Glomerular visceral epithelial cell (primary cell): ENCODE results near the gene MTERF4.

ENCODE experiments used
- DNase-seq: peaks from one replicate; pipeline ENCODE4 v3.0.0-alpha.2; 2016; ENCODE audit errors: extremely low spot score

Gene MTERF4

DNA sequence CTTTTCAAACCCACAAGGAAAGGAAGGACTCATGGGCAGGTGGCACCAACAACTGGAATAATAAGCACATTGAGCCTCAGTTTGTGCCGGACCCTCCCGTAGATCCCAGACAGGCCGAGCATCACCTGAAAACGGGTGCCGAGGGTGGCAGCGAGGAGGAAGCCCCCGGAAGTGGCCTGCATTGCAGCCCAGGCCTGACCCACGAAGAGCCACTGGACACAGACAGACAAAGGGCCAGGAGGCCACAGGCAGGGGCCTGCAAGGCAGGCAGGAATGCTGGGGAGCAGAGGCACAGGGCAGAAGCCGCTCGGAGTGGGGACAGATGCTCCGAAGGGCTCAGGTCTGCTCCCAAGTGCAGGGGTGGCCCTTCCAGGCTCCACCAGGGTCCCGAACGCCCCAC lies 31.7 kb downstream of the MTERF4 start:
- no peak for DNase-seq

DNA sequence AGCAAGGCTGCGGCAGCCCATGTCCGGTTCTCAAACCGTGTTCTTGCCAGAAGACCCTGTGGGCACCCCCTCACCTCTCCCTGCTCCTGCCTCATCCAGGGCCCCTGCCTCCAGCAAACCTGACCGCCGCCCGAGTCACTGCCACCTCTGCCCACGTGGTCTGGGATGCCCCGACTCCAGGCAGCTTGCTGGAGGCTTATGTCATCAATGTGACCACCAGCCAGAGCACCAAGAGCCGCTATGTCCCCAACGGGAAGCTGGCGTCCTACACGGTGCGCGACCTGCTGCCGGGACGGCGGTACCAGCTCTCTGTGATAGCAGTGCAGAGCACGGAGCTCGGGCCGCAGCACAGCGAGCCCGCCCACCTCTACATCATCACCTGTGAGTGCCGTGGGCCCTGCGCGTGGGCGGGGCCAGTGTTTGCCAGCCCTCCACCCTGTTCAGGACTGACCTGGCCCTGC lies 32.2 kb downstream of the MTERF4 start:
- no peak for DNase-seq

- DNase-seq = no peak
Measured at GRCh38 chr2:241068942-241069810, 32.9 kb downstream of the MTERF4 start.

DNA sequence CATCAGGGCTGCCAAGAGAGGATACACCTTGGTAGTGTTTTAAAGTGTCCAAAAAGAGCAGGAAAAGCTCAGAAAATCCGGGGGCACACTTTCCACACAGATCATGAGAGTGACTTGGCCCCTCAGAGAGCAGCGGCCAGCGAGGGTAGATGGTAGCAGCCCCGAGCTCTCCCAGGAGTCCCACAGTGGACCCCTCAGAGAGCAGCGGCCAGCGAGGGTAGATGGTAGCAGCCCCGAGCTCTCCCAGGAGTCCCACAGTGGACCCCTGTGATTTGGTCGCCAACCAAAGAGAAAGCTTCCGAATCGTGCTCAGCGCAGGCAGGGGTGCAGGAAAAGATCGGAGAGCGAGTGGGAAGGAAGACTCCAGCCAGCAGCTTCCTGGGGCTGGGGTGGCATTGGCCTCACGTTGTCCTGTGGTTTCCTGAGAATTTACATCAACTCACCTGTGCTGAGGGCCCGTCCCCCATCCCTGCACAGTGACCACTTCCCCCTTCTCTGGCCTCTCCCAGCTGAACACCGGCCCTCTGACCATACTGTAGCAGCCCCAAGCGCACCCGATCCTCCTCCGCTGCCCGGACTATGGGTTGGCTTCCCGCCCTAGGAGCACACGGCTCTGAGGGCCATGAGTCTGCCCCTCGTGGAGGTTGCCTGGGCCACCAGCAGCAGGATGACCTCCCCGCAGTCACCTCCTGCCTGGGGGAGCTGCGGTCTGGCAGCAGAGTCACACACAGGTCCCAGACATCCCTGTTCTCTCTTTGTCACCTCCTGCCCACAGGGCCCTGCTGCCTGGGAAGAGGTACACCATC lies 33.7 kb downstream of the MTERF4 start:
- DNase-seq = no peak

DNA sequence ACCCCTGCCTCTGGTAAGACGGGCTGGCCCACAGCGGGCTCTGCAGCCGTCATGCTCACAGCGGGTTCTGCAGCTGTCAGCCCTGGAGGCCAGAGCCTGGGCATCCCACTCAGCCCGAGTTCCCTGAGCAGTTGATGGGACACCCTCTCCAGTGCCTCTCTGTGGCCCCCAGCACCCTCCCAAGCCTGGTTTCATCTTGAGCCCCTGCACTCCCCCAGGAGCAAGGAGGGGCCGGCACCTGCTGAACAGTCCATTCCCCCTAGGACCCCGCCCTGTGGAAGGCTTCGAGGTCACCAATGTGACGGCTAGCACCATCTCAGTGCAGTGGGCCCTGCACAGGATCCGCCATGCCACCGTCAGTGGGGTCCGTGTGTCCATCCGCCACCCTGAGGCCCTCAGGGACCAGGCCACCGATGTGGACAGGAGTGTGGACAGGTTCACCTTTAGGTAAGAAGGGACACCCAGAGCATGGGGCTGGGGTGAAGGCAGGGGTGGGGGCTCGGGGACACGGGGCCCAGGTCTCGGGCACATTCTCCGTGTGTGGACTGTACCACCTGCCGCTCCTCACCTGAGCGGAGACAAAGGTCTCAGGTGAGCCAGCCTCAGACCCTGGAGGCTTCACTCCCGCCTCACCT lies 34.5 kb downstream of the MTERF4 start:
- DNase-seq = no peak

- peak; percentile 20 for DNase-seq
Measured at GRCh38 chr2:241066893-241067341, 35.2 kb downstream of the MTERF4 start.

DNA sequence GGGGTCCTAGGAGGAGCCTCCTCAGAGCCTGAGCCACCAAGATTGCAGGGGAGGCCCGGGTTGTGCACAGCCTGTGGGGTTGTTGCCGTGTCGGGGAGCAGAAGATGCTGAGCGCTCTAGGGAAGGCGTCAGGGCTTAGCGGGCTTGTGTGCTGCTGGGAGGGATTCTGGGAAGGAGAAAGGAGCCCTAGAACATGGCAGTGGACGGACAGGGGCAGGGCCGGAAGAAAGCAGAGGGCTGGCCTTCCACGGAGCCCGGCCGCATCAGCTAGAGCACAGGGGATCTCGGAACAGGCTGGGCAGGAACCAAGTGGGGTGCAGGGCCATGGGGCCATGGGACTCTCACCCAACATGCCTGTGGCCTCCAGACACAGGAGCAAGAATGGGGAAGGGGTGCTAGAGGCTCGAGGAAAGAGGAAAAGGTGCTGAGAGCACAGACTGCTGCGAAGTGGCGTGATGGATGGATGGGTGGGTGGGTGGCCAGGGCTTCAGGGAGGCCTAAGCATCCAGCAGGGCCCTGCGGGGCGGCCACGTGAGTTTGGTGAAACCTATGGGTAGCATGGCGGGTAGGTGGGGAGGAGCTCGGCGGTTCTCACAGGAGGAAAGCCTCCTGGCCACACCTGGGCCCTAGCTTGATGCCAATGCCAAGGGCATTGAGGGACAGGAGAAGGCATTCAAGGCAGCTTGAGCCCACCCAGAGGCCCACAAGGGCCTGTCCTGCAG lies 35.8 kb downstream of the MTERF4 start:
- no peak for DNase-seq

- DNase-seq = no peak
Measured at GRCh38 chr2:241065355-241065803, 36.7 kb downstream of the MTERF4 start.

- no peak for DNase-seq
Measured at GRCh38 chr2:241064802-241065354, 37.2 kb downstream of the MTERF4 start.

GRCh38 chr2:241064008-241064801 lies 37.9 kb downstream of the MTERF4 start:
- no peak for DNase-seq

GRCh38 chr2:241063587-241063986 lies 38.5 kb downstream of the MTERF4 start:
- no peak for DNase-seq

GRCh38 chr2:241063093-241063551 lies 39.0 kb downstream of the MTERF4 start:
- DNase-seq = no peak

DNA sequence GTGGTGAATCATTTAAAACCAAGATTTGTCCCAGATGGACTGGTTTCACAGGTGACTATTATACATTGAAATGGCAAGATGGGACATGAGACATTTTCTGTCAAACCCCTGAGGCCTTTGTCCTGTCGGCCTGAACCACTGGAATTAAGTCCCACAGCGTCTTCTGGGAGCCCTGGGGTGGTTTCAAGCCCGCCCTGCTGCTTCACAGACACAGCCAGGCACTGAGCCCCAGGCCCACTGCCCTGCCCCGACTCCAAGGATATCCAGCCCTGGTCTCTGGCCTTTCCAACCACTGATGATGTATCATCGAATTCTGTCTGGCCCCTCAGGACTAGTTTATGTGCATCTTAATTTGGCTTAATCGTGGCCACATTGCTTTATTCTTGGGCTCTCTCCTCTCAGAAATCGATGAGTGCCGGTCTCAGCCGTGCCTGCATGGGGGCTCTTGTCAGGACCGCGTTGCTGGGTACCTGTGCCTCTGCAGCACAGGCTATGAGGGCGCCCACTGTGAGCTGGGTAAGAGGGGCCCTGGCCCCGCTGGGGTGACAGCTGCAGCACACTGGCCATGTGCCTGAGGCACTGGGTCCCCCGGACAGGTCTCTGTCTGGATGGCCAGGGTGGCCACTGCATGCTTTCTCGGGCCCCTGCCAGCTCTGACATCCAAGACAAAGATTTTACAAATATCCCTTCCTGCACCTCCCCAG lies 39.5 kb downstream of the MTERF4 start:
- no peak for DNase-seq

- DNase-seq = no peak
Measured at GRCh38 chr2:241061275-241061674, 40.8 kb downstream of the MTERF4 start.

- DNase-seq = no peak
Measured at GRCh38 chr2:241053576-241054251, 48.4 kb downstream of the MTERF4 start.

GRCh38 chr2:241052677-241053360 lies 49.3 kb downstream of the MTERF4 start:
- DNase-seq = no peak

GRCh38 chr2:241051578-241052487 lies 50.3 kb downstream of the MTERF4 start:
- DNase-seq = no peak
